ENCODE measurements around the gene JMJD7. TPM values are rescaled to one million over a fixed set of nuclear protein-coding genes. Genes with fewer than 3 reads are reported as not detected.

Gene JMJD7
- total RNA-seq, 4 donors from 2014 or later: 18.8 to 36.6 (median 28.3) TPM

DNA sequence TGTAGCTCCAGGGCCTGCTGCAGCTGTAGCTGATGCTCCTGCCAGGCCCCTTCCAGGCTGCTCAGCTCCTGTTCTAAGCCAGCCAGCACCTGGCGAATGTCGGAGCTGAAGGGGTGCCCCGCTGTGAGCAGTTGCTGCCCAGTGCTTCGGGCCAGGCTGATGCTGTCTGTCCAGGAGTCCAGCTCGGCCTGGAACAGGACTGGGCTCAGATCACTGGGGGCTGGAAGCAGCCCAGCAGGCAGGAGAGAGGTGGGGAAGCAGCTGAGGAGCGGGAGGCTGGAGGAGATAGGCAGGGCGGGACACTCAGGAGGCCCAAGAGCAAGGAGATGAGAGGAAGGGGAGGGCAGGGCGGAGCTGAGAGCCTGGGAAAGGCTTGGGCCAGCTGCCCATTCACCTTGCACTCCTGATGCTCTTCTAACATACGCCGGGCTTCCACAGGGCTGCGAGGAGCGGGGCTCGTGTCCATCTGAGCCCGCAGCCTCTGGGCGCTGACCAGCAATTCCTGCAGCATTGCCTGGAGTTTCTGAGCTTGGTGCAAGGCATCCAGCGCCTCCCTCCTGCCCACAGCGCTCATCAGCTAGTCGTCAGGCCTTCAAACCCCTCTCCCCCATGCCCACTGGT lies 34.0 kb downstream of the JMJD7 start:
- Histone ChIP-seq H3K9me3 (no peaks in the 10 kb centered on the region), H3K4me3 (replicated peaks in 1 of 3) (no peak overlapping the region), H3K36me3 (no peaks in the 10 kb centered on the region), H3K4me1 (peaks cover 0 to 7% of the 10 kb centered on the region in 2 donors), H3K27ac (no peak overlapping the region), H3K27me3 (no peaks in the 10 kb centered on the region)
- intact Hi-C loops (cut with DNase I): no loop called here
- DNase-seq: no peak
- WGBS, 2 donors: 84% methylated on average over 7 to 15 of the region's 18 CpGs
- TF ChIP-seq, protein P1, sequence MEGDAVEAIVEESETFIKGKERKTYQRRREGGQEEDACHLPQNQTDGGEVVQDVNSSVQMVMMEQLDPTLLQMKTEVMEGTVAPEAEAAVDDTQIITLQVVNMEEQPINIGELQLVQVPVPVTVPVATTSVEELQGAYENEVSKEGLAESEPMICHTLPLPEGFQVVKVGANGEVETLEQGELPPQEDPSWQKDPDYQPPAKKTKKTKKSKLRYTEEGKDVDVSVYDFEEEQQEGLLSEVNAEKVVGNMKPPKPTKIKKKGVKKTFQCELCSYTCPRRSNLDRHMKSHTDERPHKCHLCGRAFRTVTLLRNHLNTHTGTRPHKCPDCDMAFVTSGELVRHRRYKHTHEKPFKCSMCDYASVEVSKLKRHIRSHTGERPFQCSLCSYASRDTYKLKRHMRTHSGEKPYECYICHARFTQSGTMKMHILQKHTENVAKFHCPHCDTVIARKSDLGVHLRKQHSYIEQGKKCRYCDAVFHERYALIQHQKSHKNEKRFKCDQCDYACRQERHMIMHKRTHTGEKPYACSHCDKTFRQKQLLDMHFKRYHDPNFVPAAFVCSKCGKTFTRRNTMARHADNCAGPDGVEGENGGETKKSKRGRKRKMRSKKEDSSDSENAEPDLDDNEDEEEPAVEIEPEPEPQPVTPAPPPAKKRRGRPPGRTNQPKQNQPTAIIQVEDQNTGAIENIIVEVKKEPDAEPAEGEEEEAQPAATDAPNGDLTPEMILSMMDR (IDR thresholded peaks at IDR 0.05): no peak
- no peak for TF ChIP-seq POLR2A (IDR thresholded peaks at IDR 0.05)

DNA sequence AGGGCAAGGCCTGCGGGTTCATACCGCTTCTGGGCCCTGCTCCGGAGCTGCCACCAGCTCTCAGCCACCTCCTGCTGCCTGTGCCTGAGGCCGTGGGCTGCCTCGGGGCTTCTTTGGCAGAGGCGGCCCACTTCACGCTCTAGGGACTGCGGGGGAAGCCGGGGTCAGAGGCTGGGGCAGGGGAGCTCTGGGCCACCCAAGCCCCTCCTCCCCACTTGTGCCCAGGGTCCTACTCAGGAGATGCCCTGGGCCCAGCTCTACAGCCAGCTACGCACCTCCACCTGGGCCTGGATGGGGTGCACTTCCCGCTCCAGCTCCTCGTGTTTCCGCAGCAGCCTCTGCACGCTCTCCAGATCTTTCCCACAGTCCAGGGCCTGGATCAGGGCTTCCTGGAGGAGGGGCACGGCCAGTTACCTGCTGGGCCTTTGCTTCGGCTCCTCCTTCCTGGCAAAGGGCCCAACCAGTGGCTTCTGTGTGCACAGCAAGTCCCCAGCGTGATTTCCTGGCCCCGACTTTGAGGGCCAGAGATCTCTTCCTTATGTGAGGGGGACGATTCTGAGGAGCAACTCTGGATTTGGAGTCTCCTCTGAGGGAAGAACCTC lies 34.7 kb downstream of the JMJD7 start:
- H3K4me3 ChIP-seq (replicated peaks in 1 of 3): no peak overlapping the region
- peaks cover 0 to under 1% of the 10 kb centered on the region in 2 donors for H3K4me1 ChIP-seq
- H3K36me3 ChIP-seq: no peaks in the 10 kb centered on the region
- TF ChIP-seq, protein P1 (IDR thresholded peaks at IDR 0.05): no peak
- no peak for TF ChIP-seq POLR2A (IDR thresholded peaks at IDR 0.05)
- WGBS, 2 donors: 77 to 90% methylated on average over 11 to 17 of the region's 19 CpGs
- no peaks in the 10 kb centered on the region for H3K27me3 ChIP-seq
- intact Hi-C loops (cut with DNase I): no loop called here
- H3K27ac ChIP-seq: no peak overlapping the region
- H3K9me3 ChIP-seq: no peaks in the 10 kb centered on the region
- DNase-seq: no peak

DNA sequence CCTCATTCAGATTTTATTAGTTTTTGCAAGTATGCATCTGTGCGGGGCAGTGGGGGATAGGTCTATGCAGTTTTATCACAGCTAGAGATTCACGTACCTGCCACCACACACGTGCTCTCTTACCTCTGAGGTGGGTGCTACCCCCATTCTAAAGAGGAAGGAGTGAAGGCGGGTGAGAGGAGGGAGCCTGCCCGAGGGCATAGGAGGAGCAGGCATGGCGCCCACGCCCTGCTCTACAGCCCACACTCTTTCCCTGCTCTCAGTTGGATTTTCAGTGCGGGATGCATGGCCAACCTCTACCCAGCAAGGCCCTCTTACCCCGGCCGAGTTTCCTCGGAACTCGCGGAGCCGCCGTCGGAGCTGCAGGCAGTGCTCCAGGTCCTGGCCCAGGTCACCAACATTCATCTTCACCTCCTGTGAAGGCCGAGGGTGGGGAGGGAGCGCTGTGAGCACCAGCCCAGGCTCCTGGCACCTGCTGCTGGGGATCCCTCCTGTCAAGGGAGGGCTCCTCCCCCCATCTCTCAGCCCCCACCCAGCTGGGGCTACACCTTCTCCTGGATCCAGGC lies 37.7 kb downstream of the JMJD7 start:
- no peaks in the 10 kb centered on the region for H3K9me3 ChIP-seq
- no peaks in the 10 kb centered on the region for H3K27me3 ChIP-seq
- intact Hi-C loops (cut with DNase I): no loop called here
- DNase-seq: no peak
- no peak overlapping the region for H3K27ac ChIP-seq
- 86 to 88% methylated on average over 15 to 16 of the region's 18 CpGs for WGBS, 2 donors
- TF ChIP-seq, protein P1 (IDR thresholded peaks at IDR 0.05): no peak
- TF ChIP-seq POLR2A (IDR thresholded peaks at IDR 0.05): no peak
- no peaks in the 10 kb centered on the region for H3K36me3 ChIP-seq
- no peaks in the 10 kb centered on the region for H3K4me1 ChIP-seq
- H3K4me3 ChIP-seq (replicated peaks in 1 of 3): no peak overlapping the region

DNA sequence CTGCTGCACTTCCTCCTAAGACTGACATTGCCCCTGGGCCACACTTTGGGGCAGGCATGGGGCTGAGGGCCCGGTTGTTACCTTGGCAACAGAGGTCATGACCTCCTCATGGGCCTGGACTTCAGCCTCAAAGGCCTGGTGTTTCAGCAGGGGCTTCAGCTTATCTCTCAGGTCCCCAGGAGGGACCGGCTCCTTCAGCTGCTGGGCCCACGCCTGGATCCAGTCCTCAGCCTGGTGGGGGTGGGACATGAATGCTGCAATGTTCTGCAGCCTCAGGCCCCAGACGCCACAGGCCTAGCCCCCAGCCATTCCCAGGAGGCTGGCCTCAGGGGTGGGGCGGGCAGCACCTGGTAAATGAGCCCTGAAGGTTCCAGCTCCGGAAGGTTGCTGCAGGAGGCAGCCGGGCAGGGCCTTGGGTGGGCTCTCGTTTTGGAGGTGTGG lies 38.4 kb downstream of the JMJD7 start:
- 85 to 100% methylated on average over 1 to 4 of the region's 8 CpGs for WGBS, 2 donors
- H3K27me3 ChIP-seq: no peaks in the 10 kb centered on the region
- DNase-seq: no peak

More for the DNA sequence above, 38.4 kb downstream of the JMJD7 start:
- Histone ChIP-seq H3K4me1 (no peaks in the 10 kb centered on the region), H3K27ac (no peak overlapping the region), H3K36me3 (no peaks in the 10 kb centered on the region), H3K4me3 (replicated peaks in 1 of 3) (no peak overlapping the region), H3K9me3 (no peaks in the 10 kb centered on the region)
- intact Hi-C loops (cut with DNase I): no loop called here
- no peak for TF ChIP-seq POLR2A (IDR thresholded peaks at IDR 0.05)
- TF ChIP-seq, protein P1 (IDR thresholded peaks at IDR 0.05): no peak

Measured in thyroid gland (tissue), 4 donors.